ENCODE measurements around the gene ZXDC.

Gene ZXDC

GRCh38 chr3:126493051-126493450 is 17.4 kb upstream of the ZXDC start:
- Histone ChIP-seq H2AFZ (ENCODE audit: low read depth, low read length) (no peak overlapping the region), H3K4me1 (ENCODE audit: insufficient read depth, low read length) (no peaks in the 10 kb centered on the region), H3K27me3 (ENCODE audit: insufficient read depth, low read length) (peaks cover 16% of the 10 kb centered on the region), H3K4me3 (ENCODE audit: low read length) (no peak overlapping the region), H3K9me3 (ENCODE audit: low read length) (no peaks in the 10 kb centered on the region), H3K36me3 (ENCODE audit: insufficient read depth, low read length) (no peaks in the 10 kb centered on the region)

GRCh38 chr3:126491221-126492013 is 15.7 kb upstream of the ZXDC start:
- Histone ChIP-seq H3K36me3 (ENCODE audit: insufficient read depth, low read length) (no peaks in the 10 kb centered on the region), H3K9me3 (ENCODE audit: low read length) (no peaks in the 10 kb centered on the region), H2AFZ (ENCODE audit: low read depth, low read length) (no peak overlapping the region), H3K4me3 (ENCODE audit: low read length) (no peak overlapping the region), H3K4me1 (ENCODE audit: insufficient read depth, low read length) (peaks cover 2% of the 10 kb centered on the region), H3K27me3 (ENCODE audit: insufficient read depth, low read length) (peaks cover 16% of the 10 kb centered on the region)

- peaks cover 8% of the 10 kb centered on the region for H3K4me1 ChIP-seq (ENCODE audit: insufficient read depth, low read length)
- peaks cover 16% of the 10 kb centered on the region for H3K27me3 ChIP-seq (ENCODE audit: insufficient read depth, low read length)
- H3K36me3 ChIP-seq (ENCODE audit: insufficient read depth, low read length) = no peaks in the 10 kb centered on the region
- no peaks in the 10 kb centered on the region for H3K9me3 ChIP-seq (ENCODE audit: low read length)
- no peak overlapping the region for H2AFZ ChIP-seq (ENCODE audit: low read depth, low read length)
- no peak overlapping the region for H3K4me3 ChIP-seq (ENCODE audit: low read length)
These were observed 14.9 kb upstream of the ZXDC start for GRCh38 chr3:126490619-126491018.

- H3K4me3 ChIP-seq (ENCODE audit: low read length) = no peak overlapping the region
- H3K27me3 ChIP-seq (ENCODE audit: insufficient read depth, low read length) = peaks cover 11% of the 10 kb centered on the region
- no peaks in the 10 kb centered on the region for H3K9me3 ChIP-seq (ENCODE audit: low read length)
- no peaks in the 10 kb centered on the region for H3K36me3 ChIP-seq (ENCODE audit: insufficient read depth, low read length)
- H3K4me1 ChIP-seq (ENCODE audit: insufficient read depth, low read length) = peaks cover 22% of the 10 kb centered on the region
- no peak overlapping the region for H2AFZ ChIP-seq (ENCODE audit: low read depth, low read length)
These were observed 13.3 kb upstream of the ZXDC start for GRCh38 chr3:126488886-126489569.

GRCh38 chr3:126488185-126488584 is 12.5 kb upstream of the ZXDC start:
- no peaks in the 10 kb centered on the region for H3K36me3 ChIP-seq (ENCODE audit: insufficient read depth, low read length)
- H3K4me1 ChIP-seq (ENCODE audit: insufficient read depth, low read length) = peaks cover 22% of the 10 kb centered on the region
- no peak overlapping the region for H3K4me3 ChIP-seq (ENCODE audit: low read length)
- H3K9me3 ChIP-seq (ENCODE audit: low read length) = no peaks in the 10 kb centered on the region
- peaks cover 8% of the 10 kb centered on the region for H3K27me3 ChIP-seq (ENCODE audit: insufficient read depth, low read length)
- no peak overlapping the region for H2AFZ ChIP-seq (ENCODE audit: low read depth, low read length)

- H2AFZ ChIP-seq (ENCODE audit: low read depth, low read length) = no peak overlapping the region
These were observed 11.6 kb upstream of the ZXDC start for GRCh38 chr3:126487151-126487771.

GRCh38 chr3:126486360-126486847 is 10.7 kb upstream of the ZXDC start:
- H3K27me3 ChIP-seq (ENCODE audit: insufficient read depth, low read length) = peaks cover 3% of the 10 kb centered on the region
- no peaks in the 10 kb centered on the region for H3K9me3 ChIP-seq (ENCODE audit: low read length)
- no peaks in the 10 kb centered on the region for H3K36me3 ChIP-seq (ENCODE audit: insufficient read depth, low read length)
- H3K4me3 ChIP-seq (ENCODE audit: low read length) = no peak overlapping the region
- H3K4me1 ChIP-seq (ENCODE audit: insufficient read depth, low read length) = peaks cover 22% of the 10 kb centered on the region
- no peak overlapping the region for H2AFZ ChIP-seq (ENCODE audit: low read depth, low read length)

More at GRCh38 chr3:126487151-126487771, 11.6 kb upstream of the ZXDC start:
- no peaks in the 10 kb centered on the region for H3K9me3 ChIP-seq (ENCODE audit: low read length)
- peaks cover 22% of the 10 kb centered on the region for H3K4me1 ChIP-seq (ENCODE audit: insufficient read depth, low read length)
- H3K4me3 ChIP-seq (ENCODE audit: low read length) = no peak overlapping the region
- no peaks in the 10 kb centered on the region for H3K36me3 ChIP-seq (ENCODE audit: insufficient read depth, low read length)
- peaks cover 2% of the 10 kb centered on the region for H3K27me3 ChIP-seq (ENCODE audit: insufficient read depth, low read length)

GRCh38 chr3:126485956-126486355 is 10.3 kb upstream of the ZXDC start:
- H3K27me3 ChIP-seq (ENCODE audit: insufficient read depth, low read length) = peaks cover 3% of the 10 kb centered on the region
- H3K4me1 ChIP-seq (ENCODE audit: insufficient read depth, low read length) = peaks cover 22% of the 10 kb centered on the region
- H3K9me3 ChIP-seq (ENCODE audit: low read length) = no peaks in the 10 kb centered on the region
- H2AFZ ChIP-seq (ENCODE audit: low read depth, low read length) = no peak overlapping the region
- no peaks in the 10 kb centered on the region for H3K36me3 ChIP-seq (ENCODE audit: insufficient read depth, low read length)
- no peak overlapping the region for H3K4me3 ChIP-seq (ENCODE audit: low read length)

- peaks cover 7% of the 10 kb centered on the region for H3K27me3 ChIP-seq (ENCODE audit: insufficient read depth, low read length)
- H3K9me3 ChIP-seq (ENCODE audit: low read length) = no peaks in the 10 kb centered on the region
- no peak overlapping the region for H3K4me3 ChIP-seq (ENCODE audit: low read length)
- no peak overlapping the region for H2AFZ ChIP-seq (ENCODE audit: low read depth, low read length)
- no peaks in the 10 kb centered on the region for H3K36me3 ChIP-seq (ENCODE audit: insufficient read depth, low read length)
- peaks cover 22% of the 10 kb centered on the region for H3K4me1 ChIP-seq (ENCODE audit: insufficient read depth, low read length)
These were observed 9.6 kb upstream of the ZXDC start for GRCh38 chr3:126485176-126485897.

GRCh38 chr3:126484662-126485061 is 9.0 kb upstream of the ZXDC start:
- Histone ChIP-seq H3K36me3 (ENCODE audit: insufficient read depth, low read length) (no peaks in the 10 kb centered on the region), H3K4me1 (ENCODE audit: insufficient read depth, low read length) (peaks cover 22% of the 10 kb centered on the region), H3K9me3 (ENCODE audit: low read length) (no peaks in the 10 kb centered on the region), H3K4me3 (ENCODE audit: low read length) (no peak overlapping the region), H2AFZ (ENCODE audit: low read depth, low read length) (no peak overlapping the region), H3K27me3 (ENCODE audit: insufficient read depth, low read length) (peaks cover 10% of the 10 kb centered on the region)

- Histone ChIP-seq H3K27me3 (ENCODE audit: insufficient read depth, low read length) (peaks cover 12% of the 10 kb centered on the region), H3K4me3 (ENCODE audit: low read length) (no peak overlapping the region), H3K9me3 (ENCODE audit: low read length) (no peaks in the 10 kb centered on the region), H2AFZ (ENCODE audit: low read depth, low read length) (no peak overlapping the region), H3K4me1 (ENCODE audit: insufficient read depth, low read length) (peaks cover 22% of the 10 kb centered on the region), H3K36me3 (ENCODE audit: insufficient read depth, low read length) (no peaks in the 10 kb centered on the region)
These were observed 8.5 kb upstream of the ZXDC start for GRCh38 chr3:126484148-126484547.

GRCh38 chr3:126483321-126483761 is 7.7 kb upstream of the ZXDC start:
- Histone ChIP-seq H3K9me3 (ENCODE audit: low read length) (no peaks in the 10 kb centered on the region), H3K36me3 (ENCODE audit: insufficient read depth, low read length) (no peaks in the 10 kb centered on the region), H3K27me3 (ENCODE audit: insufficient read depth, low read length) (peaks cover 16% of the 10 kb centered on the region), H2AFZ (ENCODE audit: low read depth, low read length) (no peak overlapping the region), H3K4me1 (ENCODE audit: insufficient read depth, low read length) (peaks cover 25% of the 10 kb centered on the region), H3K4me3 (ENCODE audit: low read length) (no peak overlapping the region)
